Skin epidermis (tissue), 12 donors: ENCODE measurements around the gene ARHGAP44.

ENCODE experiments used
- H3K27ac ChIP-seq, 21 experiments: fragments of 200-600 bp; sonication (generic) in 11 of 21; one replicate each; pipeline ENCODE4 v1.5.0; 2020; ENCODE audit warnings: mild to moderate bottlenecking in 3 of 21, inconsistent platforms in 2 of 21, moderate library complexity in 2 of 21
- H3K4me3 ChIP-seq, 7 experiments: fragments of 200-600 bp; sonication (generic) in 2 of 7; one replicate each; pipeline ENCODE4 v1.5.0; 2020; ENCODE audit warnings: inconsistent platforms in 2 of 7, mild to moderate bottlenecking in 2 of 7, moderate library complexity in 1 of 7

The ARHGAP44 gene

DNA sequence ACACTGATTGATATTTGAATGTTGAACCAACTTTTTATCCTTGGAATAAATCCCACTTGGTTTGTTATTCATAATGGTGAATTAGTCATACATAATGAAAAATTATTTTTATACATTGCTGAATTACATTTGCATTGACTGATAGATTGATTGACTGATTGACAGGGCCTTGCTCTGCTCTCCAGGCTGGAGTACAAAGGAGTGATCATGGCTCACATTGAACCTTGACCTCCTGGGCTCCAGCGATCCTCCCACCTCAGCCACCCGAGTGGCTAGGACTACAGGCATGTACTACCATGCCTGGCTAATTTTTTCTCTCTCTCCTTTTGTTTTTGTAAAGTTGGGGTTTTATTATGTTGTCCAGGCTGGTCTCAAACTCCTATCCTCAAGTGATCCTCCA is 97.8 kb downstream of the ARHGAP44 start:
- H3K27ac ChIP-seq: no peak overlapping the region
- no peak overlapping the region for H3K4me3 ChIP-seq

DNA sequence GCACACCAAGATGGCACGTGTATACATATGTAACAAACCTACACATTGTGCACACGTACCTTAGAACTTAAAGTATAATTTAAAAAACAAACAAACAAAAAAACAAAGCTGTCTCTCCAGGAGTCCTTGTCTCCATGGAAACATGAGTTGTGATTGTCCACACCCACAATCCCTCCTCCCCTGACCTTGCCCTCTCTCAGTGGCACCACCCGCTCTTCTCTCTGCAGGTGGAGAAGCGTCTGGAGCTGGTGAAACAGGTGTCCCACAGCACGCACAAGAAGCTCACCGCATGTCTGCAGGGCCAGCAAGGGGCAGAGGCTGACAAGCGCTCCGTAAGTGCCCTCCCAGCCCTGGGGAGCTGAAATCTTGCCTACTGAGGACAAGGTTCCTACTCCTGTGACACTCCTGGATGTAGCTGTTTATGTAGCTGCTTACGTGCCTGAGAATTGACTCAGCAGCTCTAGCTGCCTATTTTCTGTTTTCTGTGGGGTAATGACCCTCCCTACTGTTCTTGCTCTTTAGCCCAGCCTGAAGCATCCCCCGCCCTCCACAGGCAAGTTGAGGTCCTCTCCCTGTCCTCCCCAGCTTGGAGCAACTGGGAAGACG is 107.0 kb downstream of the ARHGAP44 start:
- no peak overlapping the region for H3K27ac ChIP-seq
- no peak overlapping the region for H3K4me3 ChIP-seq

DNA sequence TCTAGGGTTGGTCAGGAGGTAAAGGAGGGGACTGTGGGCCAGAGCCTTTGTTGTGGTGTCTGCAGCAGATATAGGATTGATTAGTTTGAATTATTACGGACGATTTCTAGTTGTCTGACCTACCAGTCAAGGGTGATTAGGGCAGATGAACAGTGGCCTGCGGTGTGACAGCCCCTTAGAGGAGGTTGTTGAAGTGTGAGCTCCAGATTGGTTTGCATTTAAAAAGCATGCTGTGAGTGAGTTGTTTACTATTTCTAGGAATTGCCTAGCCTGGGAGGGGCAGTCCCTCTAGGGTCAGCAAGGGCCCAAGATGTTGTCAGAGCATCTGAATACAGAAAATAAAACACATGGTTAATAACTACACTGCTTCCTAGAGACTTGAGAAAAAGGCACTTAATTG is 108.8 kb downstream of the ARHGAP44 start:
- Histone ChIP-seq H3K27ac (no peak overlapping the region), H3K4me3 (no peak overlapping the region)

DNA sequence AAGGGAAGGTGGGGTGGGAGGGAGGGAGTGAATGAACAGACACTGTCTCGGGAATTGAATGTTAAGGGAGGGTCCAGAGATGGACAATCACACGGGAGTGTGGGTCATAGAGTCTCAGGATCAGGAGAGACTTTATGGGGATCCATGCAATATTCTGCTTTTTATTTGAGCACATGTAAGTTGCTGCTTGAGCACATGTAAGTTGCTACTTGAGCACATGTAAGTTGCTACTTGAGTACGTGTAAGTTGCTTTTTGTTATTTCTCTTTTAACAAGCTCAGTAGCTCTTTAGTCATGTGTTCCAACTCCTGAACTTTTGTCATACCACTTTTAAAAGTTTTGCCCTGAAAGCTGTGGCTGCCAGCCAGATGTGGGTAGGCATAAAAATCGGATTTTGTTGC is 110.3 kb downstream of the ARHGAP44 start:
- Histone ChIP-seq H3K27ac (no peak overlapping the region), H3K4me3 (no peak overlapping the region)

DNA sequence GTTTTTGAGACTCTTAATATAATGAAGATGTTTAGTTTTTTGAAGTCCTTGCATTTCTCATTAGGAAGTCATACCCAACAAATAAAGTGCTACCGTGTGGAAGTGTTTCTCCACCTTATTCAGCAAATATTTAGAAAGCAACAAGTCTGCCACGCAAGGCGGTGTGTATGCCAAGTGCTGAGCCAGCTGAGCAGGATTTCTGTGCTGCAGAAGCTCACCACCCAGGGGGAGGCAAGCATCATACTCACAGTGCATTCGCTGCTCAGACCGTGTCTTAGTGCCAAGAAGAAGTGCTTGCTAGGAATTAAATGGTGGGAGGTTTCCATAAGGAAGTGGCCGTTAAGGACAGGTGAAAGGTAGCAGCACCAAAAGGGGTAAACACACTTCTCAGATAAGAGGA is 111.2 kb downstream of the ARHGAP44 start:
- no peak overlapping the region for H3K4me3 ChIP-seq
- H3K27ac ChIP-seq: no peak overlapping the region

DNA sequence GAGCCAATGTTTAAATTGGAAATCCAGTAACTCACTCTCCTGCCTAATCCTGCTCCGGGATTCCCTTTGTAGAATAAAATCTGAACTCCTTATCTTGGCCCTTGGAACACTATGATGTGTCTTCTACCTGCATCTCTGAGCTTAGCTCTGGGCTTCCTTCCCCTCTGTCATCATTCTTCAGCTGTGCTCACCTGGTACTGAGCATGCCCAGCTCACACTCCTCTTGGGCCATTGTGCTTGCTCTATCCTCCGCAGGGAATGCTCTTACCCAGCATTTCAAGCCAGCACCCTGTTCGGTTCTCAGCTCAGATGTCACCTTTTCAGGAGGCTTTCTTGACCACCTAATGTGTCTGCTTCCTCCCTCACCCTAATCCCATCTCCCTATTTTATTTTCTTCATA is 112.7 kb downstream of the ARHGAP44 start:
- no peak overlapping the region for H3K4me3 ChIP-seq

DNA sequence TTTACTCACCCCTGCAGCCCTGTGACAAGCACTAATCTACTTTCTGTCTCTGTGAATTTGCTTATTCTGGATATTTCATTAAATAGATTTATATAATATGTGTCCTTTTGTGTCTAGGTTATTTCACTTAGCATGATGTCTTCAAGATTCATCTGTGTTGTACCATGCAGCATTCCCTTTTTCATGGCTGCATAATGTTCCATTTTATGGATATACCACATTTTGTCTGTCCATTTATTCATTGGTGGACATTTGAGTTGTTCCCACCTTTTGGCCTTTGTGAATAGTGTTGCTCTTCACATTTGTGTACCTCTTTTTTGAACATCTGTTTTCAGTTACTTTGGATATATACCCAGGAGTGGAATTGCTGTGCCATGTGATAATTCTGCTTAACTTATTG is 118.2 kb downstream of the ARHGAP44 start:
- no peak overlapping the region for H3K4me3 ChIP-seq

More for the DNA sequence above, 112.7 kb downstream of the ARHGAP44 start:
- no peak overlapping the region for H3K27ac ChIP-seq

DNA sequence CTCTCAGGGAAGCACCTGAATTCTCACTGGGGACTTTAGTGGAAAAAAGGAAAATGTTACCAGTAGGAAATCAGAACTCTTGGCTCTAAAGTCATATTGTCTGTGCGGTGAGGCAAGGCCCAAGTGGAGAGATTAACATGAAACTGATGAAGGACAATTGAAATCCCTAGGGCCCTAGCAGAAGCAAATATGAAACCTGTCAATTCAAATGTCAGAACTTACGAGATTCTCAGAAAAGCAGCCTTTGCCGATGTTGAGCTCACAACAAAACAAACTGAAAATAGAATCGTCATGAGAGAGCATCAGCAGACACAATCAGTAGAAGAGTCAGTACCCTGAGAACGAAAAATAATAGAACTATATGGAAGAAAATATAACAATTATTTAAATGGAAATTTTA is 119.7 kb downstream of the ARHGAP44 start:
- no peak overlapping the region for H3K4me3 ChIP-seq
- H3K27ac ChIP-seq: no peak overlapping the region

More for the DNA sequence above, 118.2 kb downstream of the ARHGAP44 start:
- no peak overlapping the region for H3K27ac ChIP-seq

DNA sequence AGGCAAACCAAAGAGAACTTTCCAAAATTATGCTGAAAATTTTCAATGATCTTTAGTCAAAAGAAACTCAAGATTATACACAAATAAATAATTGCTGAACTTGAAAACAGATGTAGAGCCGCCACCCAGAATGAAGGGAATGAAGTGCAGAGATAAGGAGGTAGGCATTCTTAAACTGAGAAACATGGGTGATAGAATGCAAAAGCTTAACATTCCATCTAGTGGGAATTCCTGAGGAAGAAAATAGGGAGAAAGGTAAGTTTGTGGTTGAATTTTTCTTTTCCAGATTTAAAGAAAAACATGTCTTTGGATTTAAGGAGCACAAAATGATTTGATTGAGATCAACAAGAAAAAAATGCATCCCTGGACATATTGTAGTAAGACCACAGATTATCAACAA is 120.2 kb downstream of the ARHGAP44 start:
- Histone ChIP-seq H3K27ac (no peak overlapping the region), H3K4me3 (no peak overlapping the region)

DNA sequence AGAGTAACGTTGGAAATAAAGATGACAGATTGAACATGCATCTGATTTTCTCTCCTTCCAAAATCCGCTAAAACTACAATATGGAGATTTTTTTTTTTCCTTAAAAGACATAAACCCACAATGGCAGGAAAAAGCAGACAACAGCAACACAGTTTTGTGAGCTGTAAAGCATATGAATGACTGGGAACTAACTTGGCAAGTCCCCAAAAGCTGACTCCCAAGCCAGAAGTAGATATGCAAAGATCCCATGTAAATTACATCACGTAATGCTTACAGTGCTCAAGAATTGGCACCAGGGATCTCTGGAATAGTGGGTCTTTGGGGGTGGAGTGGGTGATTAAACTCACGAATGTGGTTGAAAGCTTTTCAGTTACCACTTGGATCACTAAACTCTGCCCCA is 121.9 kb downstream of the ARHGAP44 start:
- Histone ChIP-seq H3K4me3 (no peak overlapping the region), H3K27ac (no peak overlapping the region)

DNA sequence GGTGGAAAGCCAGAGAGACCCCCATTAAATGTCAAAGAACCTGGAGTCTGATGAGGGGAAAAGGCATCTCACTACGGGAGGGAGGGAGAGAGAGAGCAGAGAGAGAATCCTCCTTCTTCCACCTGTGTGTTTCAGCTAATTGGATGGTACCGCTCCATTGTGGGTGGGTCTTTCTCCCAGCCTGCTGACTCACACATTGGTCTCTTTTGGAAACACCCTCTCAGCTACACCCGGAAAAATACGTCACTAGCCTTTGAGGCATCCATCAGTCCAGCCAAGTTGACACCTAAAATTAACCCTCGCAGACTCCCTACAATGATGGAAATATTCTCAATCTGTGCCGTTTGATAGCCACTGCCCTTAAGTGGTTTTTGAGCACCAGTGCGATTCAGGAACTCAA is 128.1 kb downstream of the ARHGAP44 start:
- H3K4me3 ChIP-seq: no peak overlapping the region
- no peak overlapping the region for H3K27ac ChIP-seq

DNA sequence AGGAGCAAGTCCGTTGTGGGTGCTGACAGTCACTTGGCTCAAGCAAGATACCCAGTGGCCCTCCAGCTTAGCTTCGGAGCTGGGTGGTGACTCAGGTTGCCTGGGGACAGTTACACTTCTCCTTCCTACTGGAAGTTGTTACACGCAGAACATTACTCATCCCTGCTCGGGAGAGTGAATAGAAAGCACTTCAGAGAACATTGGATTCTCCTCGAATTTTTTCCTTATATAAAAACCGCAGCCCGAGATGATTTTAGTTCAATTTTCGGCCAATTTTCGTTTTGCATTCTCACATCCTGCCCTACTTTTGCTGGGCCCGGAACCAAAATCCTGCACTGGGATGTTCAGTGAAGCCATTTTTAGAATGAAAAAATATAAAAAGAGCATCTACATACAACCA is 128.8 kb downstream of the ARHGAP44 start:
- no peak overlapping the region for H3K27ac ChIP-seq
- H3K4me3 ChIP-seq: no peak overlapping the region

DNA sequence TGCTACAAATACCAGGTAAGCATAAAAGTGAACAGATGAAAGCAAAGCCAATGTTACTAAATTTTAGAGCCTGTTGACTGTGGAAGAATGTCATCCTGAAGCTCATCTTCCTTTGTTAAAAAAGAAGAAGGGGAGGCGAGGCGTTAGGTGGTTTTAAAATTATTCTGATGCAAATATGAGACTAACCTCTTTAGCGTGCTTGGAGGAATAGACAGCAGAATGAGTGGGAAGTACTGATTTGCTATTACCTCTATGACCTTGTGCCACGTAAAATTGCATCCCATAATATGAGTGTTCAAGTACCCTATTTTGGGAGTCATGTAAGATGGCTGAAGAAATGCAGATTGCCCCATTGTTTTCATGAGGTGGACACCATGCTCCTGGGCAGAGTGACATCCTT is 132.8 kb downstream of the ARHGAP44 start:
- Histone ChIP-seq H3K27ac (no peak overlapping the region), H3K4me3 (no peak overlapping the region)

DNA sequence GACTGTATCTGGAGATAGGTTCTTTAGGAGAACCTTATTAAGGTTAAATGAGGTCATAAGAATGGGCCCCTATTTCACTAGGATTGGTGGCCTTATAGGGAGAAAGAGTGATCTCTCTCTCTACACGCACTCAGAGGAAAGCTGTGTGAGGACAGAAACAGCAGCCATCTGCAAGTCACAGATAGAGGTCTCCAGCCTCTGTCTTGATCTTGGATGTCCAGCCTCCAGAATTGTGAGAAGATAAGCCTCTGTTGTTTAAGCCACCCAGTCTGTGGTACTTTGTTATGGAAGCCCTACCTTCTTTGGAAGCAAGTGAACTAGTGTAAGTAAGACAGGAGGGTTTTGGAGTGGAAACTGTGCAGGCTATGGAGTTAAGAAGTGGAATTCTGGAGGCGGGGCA is 135.3 kb downstream of the ARHGAP44 start:
- no peak overlapping the region for H3K27ac ChIP-seq
- H3K4me3 ChIP-seq: no peak overlapping the region

DNA sequence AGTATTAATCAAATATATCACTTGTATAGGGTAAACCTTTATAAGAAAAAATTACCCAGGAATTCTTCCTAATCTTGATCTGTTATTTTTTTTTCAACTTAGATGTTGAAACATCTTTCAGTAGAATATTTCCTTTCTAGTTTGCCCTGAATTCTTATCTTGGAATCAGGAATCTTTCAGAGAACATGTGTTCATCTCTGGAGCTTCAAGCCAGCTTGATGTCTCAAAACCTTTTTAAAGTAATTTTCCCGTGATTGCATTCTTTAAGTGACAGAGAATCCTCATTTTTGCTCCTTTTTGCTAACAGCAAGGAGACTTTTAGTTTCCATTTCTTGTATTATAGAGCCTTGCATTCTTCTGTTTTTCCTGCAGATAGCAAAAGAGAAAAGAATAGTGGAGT is 137.7 kb downstream of the ARHGAP44 start:
- no peak overlapping the region for H3K4me3 ChIP-seq
- H3K27ac ChIP-seq: no peak overlapping the region

DNA sequence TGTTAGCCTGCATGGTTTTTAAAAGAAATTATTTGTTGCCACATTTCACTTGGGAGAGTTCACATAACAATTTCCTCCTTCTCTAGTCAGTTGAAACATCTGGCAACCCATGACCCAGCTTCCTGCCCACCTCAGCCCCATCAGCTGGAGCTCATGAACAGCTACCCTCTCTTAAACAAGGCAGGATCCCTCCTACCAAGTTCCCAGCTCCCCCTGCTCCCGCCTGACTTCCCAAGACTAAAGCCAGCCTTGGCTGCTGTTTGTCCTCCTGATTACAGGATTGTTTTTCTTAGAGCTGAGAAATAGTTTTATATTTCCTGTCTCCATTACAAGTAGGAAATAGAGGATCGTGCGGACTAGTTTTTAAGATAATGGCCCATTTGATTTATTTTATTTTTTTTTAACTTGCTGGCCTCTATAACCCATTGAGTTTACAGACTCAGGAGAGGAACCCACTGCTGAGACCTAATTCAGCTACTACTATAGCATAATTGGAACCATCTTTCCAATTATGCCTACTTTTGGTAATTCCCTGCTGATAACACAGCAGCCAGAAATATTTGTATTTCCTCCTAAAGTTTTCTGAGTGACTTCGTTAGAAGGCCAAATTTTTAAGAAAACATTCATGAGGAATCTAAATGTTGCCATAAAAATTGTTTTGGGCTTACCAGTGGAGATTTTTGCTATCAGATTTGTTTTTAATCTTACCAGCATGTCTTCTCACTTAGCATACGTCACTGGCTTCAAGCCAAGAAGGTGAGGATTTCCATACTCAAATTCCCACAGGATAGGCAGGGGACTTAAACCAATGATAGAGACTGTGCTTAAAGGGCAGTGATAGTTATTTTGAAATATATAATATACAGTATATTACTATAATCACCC is 138.5 kb downstream of the ARHGAP44 start:
- peak overlapping the region in 1 of 21 experiments; percentile 25 for H3K27ac ChIP-seq

DNA sequence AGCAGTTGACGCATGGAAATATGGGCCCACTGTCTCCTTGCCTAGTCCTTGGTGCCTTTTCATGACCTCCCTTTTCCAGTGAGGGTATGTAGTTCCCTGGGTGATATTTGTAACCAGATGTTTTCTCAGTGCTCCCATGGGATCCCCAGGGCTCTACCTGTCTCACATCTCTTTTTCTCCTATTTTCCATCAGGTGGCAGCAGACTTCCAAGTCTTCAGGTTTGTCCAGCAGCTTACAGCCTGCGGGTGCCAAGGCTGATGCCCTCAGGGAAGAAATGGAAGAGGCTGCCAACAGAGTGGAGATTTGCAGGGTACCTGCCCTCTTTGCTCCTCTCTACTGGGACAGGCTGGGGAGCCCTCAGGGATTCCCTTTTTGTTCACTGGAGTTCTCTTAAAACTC is 139.4 kb downstream of the ARHGAP44 start:
- no peak overlapping the region for H3K27ac ChIP-seq

More for the DNA sequence above, 138.5 kb downstream of the ARHGAP44 start:
- H3K4me3 ChIP-seq: no peak overlapping the region

DNA sequence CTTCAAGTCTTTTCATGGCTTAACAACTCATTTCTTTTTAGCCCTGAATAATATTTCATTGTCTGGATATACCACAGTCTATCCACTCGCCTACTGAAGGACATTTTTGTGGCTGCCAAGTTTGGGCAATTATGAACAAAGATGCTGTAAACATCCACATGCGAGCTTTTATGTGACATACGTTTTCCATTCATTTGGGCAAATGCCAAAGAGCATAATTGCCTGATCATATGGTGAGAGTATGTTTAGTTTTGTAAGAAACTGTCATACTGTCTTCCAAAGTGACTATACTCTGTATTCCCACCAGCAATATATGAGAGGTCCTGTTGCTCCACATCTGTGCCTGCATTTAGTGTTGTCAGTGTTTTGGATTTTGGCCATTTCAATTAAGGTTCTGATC is 147.2 kb downstream of the ARHGAP44 start:
- H3K4me3 ChIP-seq: no peak overlapping the region
- no peak overlapping the region for H3K27ac ChIP-seq

More for the DNA sequence above, 139.4 kb downstream of the ARHGAP44 start:
- H3K4me3 ChIP-seq: no peak overlapping the region

DNA sequence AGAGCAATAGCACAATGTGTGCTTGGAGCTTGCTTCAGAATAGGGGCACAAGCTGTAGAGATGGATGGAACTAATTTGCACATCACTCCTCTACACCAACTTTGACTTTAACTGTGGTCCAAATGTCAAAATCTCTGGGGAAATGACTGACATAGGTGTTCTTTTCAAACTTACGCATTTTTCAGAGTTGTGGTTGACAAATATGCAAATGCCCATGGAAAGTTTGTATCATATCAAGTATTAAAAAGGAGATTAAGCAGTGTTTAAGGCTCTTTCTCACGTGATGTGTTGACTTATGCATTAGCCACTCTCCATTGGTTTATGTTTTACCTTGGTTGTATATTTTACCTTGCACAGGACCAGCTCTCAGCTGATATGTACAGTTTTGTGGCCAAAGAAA is 151.4 kb downstream of the ARHGAP44 start:
- Histone ChIP-seq H3K4me3 (no peak overlapping the region), H3K27ac (no peak overlapping the region)

DNA sequence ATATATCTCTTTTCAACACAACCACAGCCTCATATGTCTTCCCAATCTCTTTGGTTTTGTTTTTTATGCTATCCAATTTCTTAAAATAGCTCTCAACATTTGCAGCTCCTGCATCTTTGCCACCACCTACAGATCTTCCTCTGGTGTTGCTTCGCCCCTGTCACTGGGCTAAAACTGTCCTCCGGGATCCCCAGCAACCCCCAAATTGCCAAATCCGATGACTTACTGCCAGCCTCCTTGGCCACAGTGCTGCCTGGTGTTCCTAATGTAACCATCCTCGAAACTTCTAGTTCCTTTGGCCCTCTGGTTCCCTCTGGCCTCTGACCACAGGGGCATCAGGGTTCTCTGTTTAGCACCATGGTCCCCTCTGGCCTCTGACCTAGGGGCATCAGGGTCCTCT is 157.7 kb downstream of the ARHGAP44 start:
- Histone ChIP-seq H3K4me3 (no peak overlapping the region), H3K27ac (no peak overlapping the region)

DNA sequence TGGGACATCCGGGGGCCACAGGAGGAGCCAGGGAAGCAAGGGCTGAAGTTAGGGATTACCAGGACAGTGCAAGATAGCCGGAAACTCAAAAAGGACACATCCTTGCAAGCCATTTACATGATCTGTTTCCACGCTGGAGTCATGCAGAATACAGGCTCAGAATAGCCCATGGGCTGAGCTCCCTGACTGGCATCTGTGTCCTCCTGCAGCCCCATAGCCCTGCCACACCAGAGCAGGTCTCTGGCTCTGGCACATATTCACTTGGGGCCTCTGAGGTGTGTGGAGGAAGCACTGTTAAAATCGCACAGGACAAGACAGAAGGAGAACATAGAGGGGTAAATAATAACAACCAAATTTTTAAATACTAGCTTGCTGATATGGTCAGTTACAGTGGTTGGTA is 162.7 kb downstream of the ARHGAP44 start:
- H3K4me3 ChIP-seq: no peak overlapping the region
- H3K27ac ChIP-seq: no peak overlapping the region
